DND-41 (cell line): ENCODE data around the gene RAD51B.

ENCODE experiments used
- CTCF ChIP-seq: IDR thresholded peaks from 2 replicates; pipeline ENCODE4 v1.5.1; 2012; ENCODE audit warnings: borderline replicate concordance, low read length, moderate library complexity, mild to moderate bottlenecking; ENCODE audit not compliant: poor library complexity, severe bottlenecking; ENCODE audit errors: extremely low read depth
- EZH2 ChIP-seq: IDR thresholded peaks from 3 replicates; pipeline ENCODE4 v1.6.1; 2012; ENCODE audit warnings: borderline replicate concordance, low read depth, mild to moderate bottlenecking, moderate library complexity, low read length, inconsistent platforms; ENCODE audit not compliant: severe bottlenecking

- TF ChIP-seq EZH2 = no peak
- no peak for TF ChIP-seq CTCF
Measured at GRCh38 chr14:68322940-68323620, 503.5 kb downstream of the RAD51B start.
